Brain microvascular endothelial cell (primary cell): ENCODE data around the gene CEP72.

Source experiments
- DNase-seq: peaks from one replicate; pipeline ENCODE4 v3.0.0-alpha.2; 2020
- H3K27ac ChIP-seq: fragments of 250-450 bp; sonication (Bioruptor Pico); 2 replicates; pipeline ENCODE4 v1.5.1; 2020; ENCODE audit warnings: mild to moderate bottlenecking, moderate library complexity
- H3K27me3 ChIP-seq: fragments of 250-450 bp; sonication (Bioruptor Pico); replicated peaks from 2 replicates; pipeline ENCODE4 v1.5.1; 2020; ENCODE audit warnings: mild to moderate bottlenecking
- H3K36me3 ChIP-seq: fragments of 250-450 bp; sonication (Bioruptor Pico); replicated peaks from 2 replicates; pipeline ENCODE4 v1.5.1; 2020; ENCODE audit warnings: mild to moderate bottlenecking
- H3K4me3 ChIP-seq: 2 replicates; pipeline ENCODE4 v1.5.1; 2011; ENCODE audit warnings: low read depth, mild to moderate bottlenecking, control low read depth, low read length, moderate library complexity
- in situ Hi-C: cut with HindIII; loops from 2 replicates; pipeline ENCODE4 v1.10.0; 2017; ENCODE audit warnings: low sequenced_read_pairs, low pct_ligation_motif_present
- TF ChIP-seq, protein P1 (sequence below): IDR thresholded peaks from 2 replicates; pipeline ENCODE4 v1.5.1; 2011; ENCODE audit warnings: low read depth, mild to moderate bottlenecking, moderate library complexity, low read length, control low read depth, inconsistent platforms; ENCODE audit errors: missing control alignments

The CEP72 gene

GRCh38 chr5:568809-569208 is 43.3 kb upstream of the CEP72 start:
- in situ Hi-C loops: no loop called here
- H3K27me3 ChIP-seq: peaks cover 14% of the 10 kb centered on the region
- TF ChIP-seq, protein P1, sequence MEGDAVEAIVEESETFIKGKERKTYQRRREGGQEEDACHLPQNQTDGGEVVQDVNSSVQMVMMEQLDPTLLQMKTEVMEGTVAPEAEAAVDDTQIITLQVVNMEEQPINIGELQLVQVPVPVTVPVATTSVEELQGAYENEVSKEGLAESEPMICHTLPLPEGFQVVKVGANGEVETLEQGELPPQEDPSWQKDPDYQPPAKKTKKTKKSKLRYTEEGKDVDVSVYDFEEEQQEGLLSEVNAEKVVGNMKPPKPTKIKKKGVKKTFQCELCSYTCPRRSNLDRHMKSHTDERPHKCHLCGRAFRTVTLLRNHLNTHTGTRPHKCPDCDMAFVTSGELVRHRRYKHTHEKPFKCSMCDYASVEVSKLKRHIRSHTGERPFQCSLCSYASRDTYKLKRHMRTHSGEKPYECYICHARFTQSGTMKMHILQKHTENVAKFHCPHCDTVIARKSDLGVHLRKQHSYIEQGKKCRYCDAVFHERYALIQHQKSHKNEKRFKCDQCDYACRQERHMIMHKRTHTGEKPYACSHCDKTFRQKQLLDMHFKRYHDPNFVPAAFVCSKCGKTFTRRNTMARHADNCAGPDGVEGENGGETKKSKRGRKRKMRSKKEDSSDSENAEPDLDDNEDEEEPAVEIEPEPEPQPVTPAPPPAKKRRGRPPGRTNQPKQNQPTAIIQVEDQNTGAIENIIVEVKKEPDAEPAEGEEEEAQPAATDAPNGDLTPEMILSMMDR: no peak

GRCh38 chr5:569358-569867 is 42.7 kb upstream of the CEP72 start:
- H3K4me3 ChIP-seq: no peak overlapping the region
- H3K27me3 ChIP-seq: peaks cover 14% of the 10 kb centered on the region
- H3K36me3 ChIP-seq: no peaks in the 10 kb centered on the region
- TF ChIP-seq, protein P1: no peak
- H3K27ac ChIP-seq: no peak overlapping the region
- in situ Hi-C loops: no loop called here
- DNase-seq: no peak

More at GRCh38 chr5:568809-569208, 43.3 kb upstream of the CEP72 start:
- DNase-seq: no peak
- Histone ChIP-seq H3K36me3 (no peaks in the 10 kb centered on the region), H3K27ac (no peak overlapping the region), H3K4me3 (no peak overlapping the region)

DNA sequence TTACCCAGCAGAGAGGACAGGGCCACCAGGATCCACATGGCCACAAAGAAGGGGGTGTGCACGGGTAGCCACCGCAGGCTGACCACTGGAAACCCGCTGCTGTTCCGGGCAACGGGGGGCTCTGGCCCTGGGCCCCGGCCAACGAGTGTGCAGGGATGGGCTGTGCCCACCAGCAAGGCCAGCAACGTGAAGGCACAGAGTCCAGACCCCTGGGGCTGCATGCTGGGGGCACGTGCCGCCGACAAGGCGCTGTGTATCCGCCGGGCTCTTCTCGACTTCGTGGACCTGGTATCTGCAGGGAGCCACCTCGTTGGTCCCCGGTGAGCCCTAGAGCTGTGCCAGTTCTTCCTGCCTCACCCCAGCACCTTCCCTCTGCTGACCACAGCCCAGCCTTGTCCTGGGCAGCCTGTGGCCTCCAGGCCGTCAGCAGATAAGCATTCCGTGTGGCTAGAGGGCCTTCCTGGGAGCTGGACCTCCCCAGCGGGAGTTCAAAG is 42.2 kb upstream of the CEP72 start:
- Histone ChIP-seq H3K4me3 (no peak overlapping the region), H3K27me3 (peaks cover 14% of the 10 kb centered on the region), H3K27ac (no peak overlapping the region), H3K36me3 (no peaks in the 10 kb centered on the region)
- DNase-seq: no peak
- in situ Hi-C loops: no loop called here
- TF ChIP-seq, protein P1: no peak

GRCh38 chr5:570446-570845 is 41.7 kb upstream of the CEP72 start:
- DNase-seq: no peak
- Histone ChIP-seq H3K27me3 (peaks cover 14% of the 10 kb centered on the region), H3K4me3 (no peak overlapping the region), H3K27ac (no peak overlapping the region), H3K36me3 (no peaks in the 10 kb centered on the region)
- in situ Hi-C loops: no loop called here
- TF ChIP-seq, protein P1: no peak

DNA sequence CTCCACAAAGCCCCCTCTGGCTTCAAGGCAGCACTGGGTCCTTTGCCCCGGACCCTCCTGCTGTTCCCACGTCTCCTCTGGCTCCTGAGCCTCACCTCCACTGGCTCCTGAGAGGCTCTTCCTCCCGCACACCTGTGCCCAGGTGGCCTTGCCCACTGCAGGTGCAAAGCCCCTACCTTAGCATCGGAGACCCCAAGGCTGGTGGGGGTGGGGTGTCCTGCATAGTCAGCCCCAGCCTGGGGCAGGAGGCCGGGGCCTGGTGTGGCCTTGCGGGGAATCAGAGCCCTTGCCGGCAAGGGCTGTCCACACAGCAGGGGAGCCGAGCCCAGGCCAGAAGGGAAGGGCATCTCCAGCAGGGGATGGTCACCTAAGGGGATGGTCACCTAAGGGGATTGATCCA is 41.3 kb upstream of the CEP72 start:
- Histone ChIP-seq H3K36me3 (no peaks in the 10 kb centered on the region), H3K27me3 (peaks cover 11% of the 10 kb centered on the region), H3K27ac (no peak overlapping the region), H3K4me3 (no peak overlapping the region)
- TF ChIP-seq, protein P1: no peak
- in situ Hi-C loops: no loop called here
- no peak for DNase-seq

DNA sequence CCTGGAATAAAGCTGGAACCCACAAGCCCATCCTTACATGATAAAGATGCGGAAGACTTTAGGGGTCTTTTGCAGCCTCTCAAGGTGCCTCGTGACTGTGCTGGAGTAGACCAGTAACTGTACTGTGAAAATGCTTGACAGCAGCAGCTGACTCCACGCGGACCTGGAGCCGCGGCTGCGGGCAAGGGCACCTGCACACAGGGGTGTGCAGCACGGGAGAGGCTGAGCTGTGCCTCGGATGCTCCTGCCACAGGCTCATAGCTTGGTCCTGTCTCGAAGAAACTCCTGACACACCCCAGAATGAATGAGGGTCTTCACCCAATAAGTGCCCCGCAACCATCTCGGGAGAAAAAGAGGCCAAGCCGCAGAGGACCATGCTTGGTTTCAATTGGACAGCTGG is 40.3 kb upstream of the CEP72 start:
- no peak for DNase-seq
- TF ChIP-seq, protein P1: no peak
- no peaks in the 10 kb centered on the region for H3K36me3 ChIP-seq
- no peak overlapping the region for H3K27ac ChIP-seq
- peaks cover 4% of the 10 kb centered on the region for H3K27me3 ChIP-seq
- no peak overlapping the region for H3K4me3 ChIP-seq
- in situ Hi-C loops: no loop called here
